ENCODE data around the gene PCBP2.
"Not testable (repeated sequence)": the region's sequence is repeated elsewhere in the genome, so short reads cannot be mapped to it uniquely, and the experiment has no call there.

Gene PCBP2

GRCh38 chr12:53441040-53441833 is 10.7 kb upstream of the PCBP2 start, which contains the start of gene PRR13:
Gene PRR13, plus strand, starts transcription at chr12:53441734. Its CDS starts 981 bp downstream, at chr12:53442715.
- DNase-seq: peak; percentile 91

GRCh38 chr12:53443955-53444354 is 7.9 kb upstream of the PCBP2 start:
- DNase-seq: no peak

- not testable (repeated sequence) for DNase-seq
Measured at GRCh38 chr12:53444593-53445325, 7.1 kb upstream of the PCBP2 start.

- DNase-seq: no peak
Measured at GRCh38 chr12:53450936-53451335, 966 bp upstream of the PCBP2 start.

GRCh38 chr12:53452159-53453077 is 516 bp downstream of the PCBP2 start:
- peak; percentile 89 for DNase-seq

GRCh38 chr12:53453953-53454640 is 2.2 kb downstream of the PCBP2 start:
- no peak for DNase-seq

GRCh38 chr12:53454707-53455106 is 2.8 kb downstream of the PCBP2 start:
- no peak for DNase-seq

GRCh38 chr12:53456654-53457366 is 4.9 kb downstream of the PCBP2 start:
- DNase-seq: no peak

- DNase-seq: no peak
Measured at GRCh38 chr12:53459097-53459496, 7.2 kb downstream of the PCBP2 start.

GRCh38 chr12:53461059-53461458 is 9.2 kb downstream of the PCBP2 start:
- no peak for DNase-seq

- DNase-seq: no peak
Measured at GRCh38 chr12:53461591-53461990, 9.7 kb downstream of the PCBP2 start.

GRCh38 chr12:53462935-53463334 is 11.0 kb downstream of the PCBP2 start:
- DNase-seq: no peak

GRCh38 chr12:53463802-53464560 is 12.1 kb downstream of the PCBP2 start:
- no peak for DNase-seq

GRCh38 chr12:53464685-53465418 is 12.9 kb downstream of the PCBP2 start:
- no peak for DNase-seq

GRCh38 chr12:53465679-53466078 is 13.8 kb downstream of the PCBP2 start:
- DNase-seq: no peak

- no peak for DNase-seq
Measured at GRCh38 chr12:53466640-53467039, 14.7 kb downstream of the PCBP2 start.

GRCh38 chr12:53467082-53467481 is 15.2 kb downstream of the PCBP2 start:
- no peak for DNase-seq

- no peak for DNase-seq
Measured at GRCh38 chr12:53467880-53468279, 16.0 kb downstream of the PCBP2 start.

GRCh38 chr12:53468282-53468681 is 16.4 kb downstream of the PCBP2 start:
- DNase-seq: no peak

GRCh38 chr12:53472056-53472582 is 20.2 kb downstream of the PCBP2 start:
- DNase-seq: no peak

Data from retina (tissue), 1 donor.